Peyer's patch (tissue), 4 donors: ENCODE data around the gene MINAR1. TPM values are rescaled to one million over a fixed set of nuclear protein-coding genes. Genes with fewer than 3 reads are reported as not detected.

Experiments
- DNase-seq, 3 donors: peaks; one replicate each; pipeline ENCODE4 v3.0.0-alpha.2; 2017 to 2019
- H3K27ac ChIP-seq, 4 donors: fragments of 200-600 bp; sonication (generic); one replicate each; pipeline ENCODE4 v1.5.1; 2016 to 2019
- H3K27me3 ChIP-seq, 2 donors: fragments of 200-600 bp; sonication (generic); one replicate each; pipeline ENCODE4 v1.5.1; 2019
- H3K36me3 ChIP-seq, 3 donors: fragments of 200-600 bp; sonication (generic); one replicate each; pipeline ENCODE4 v1.5.1; 2016 to 2019
- H3K4me1 ChIP-seq, 4 donors: fragments of 200-600 bp; sonication (generic); one replicate each; pipeline ENCODE4 v1.5.1; 2016 to 2019
- H3K4me3 ChIP-seq, 4 donors: fragments of 200-600 bp; sonication (generic); 1 replicate in 3 of 4; 2 replicates in 1 of 4; pipeline ENCODE4 v1.5.1; 2016 to 2019; ENCODE audit warnings: mild to moderate bottlenecking in 1 of 4
- H3K9me3 ChIP-seq, 4 donors: fragments of 200-600 bp; sonication (generic); one replicate each; pipeline ENCODE4 v1.5.1; 2016 to 2019; ENCODE audit warnings: mild to moderate bottlenecking in 1 of 4
- CTCF ChIP-seq, 6 experiments: fragments of 450-650 bp in 4 of 6; fragments of 200-600 bp in 2 of 6; sonication (generic) in 1 of 6; IDR thresholded peaks; one replicate each; pipeline ENCODE4 v1.5.1; 2017 to 2019; ENCODE audit warnings: antibody characterized with exemption in 6 of 6, mild to moderate bottlenecking in 3 of 6, moderate library complexity in 1 of 6
- POLR2A ChIP-seq, 2 donors: fragments of 450-650 bp; IDR thresholded peaks; one replicate each; pipeline ENCODE4 v1.5.1; 2017; ENCODE audit warnings: antibody characterized with exemption in 2 of 2, mild to moderate bottlenecking in 2 of 2, moderate library complexity in 2 of 2
- total RNA-seq, 4 donors: library from RNA; depleted of rRNA; stranded (reverse); fragments of >200 nt; gene quantifications; one replicate each; pipeline ENCODE4 v1.1.0, GENCODE V29; 2016

MINAR1 gene
- total RNA-seq, 4 donors from 2014 or later = 0.13 to 1.7 (median 0.66) TPM; not detected in 1

- Histone ChIP-seq H3K36me3 (no peaks in the 10 kb centered on the region), H3K9me3 (no peaks in the 10 kb centered on the region), H3K4me3 (no peak overlapping the region), H3K27me3 (no peaks in the 10 kb centered on the region), H3K27ac (no peak overlapping the region), H3K4me1 (no peaks in the 10 kb centered on the region)
- DNase-seq = no peak
- no peak for TF ChIP-seq POLR2A (IDR thresholded peaks at IDR 0.05)
- TF ChIP-seq CTCF (IDR thresholded peaks at IDR 0.05) = no peak
Observed at GRCh38 chr15:79440355-79440908, 8.3 kb downstream of the MINAR1 start.

GRCh38 chr15:79442911-79443310 is 10.8 kb downstream of the MINAR1 start:
- H3K4me3 ChIP-seq = no peak overlapping the region
- DNase-seq = no peak
- H3K36me3 ChIP-seq = no peaks in the 10 kb centered on the region
- no peak for TF ChIP-seq CTCF (IDR thresholded peaks at IDR 0.05)
- TF ChIP-seq POLR2A (IDR thresholded peaks at IDR 0.05) = no peak
- H3K4me1 ChIP-seq = no peaks in the 10 kb centered on the region
- no peaks in the 10 kb centered on the region for H3K9me3 ChIP-seq
- no peak overlapping the region for H3K27ac ChIP-seq
- H3K27me3 ChIP-seq = no peaks in the 10 kb centered on the region

GRCh38 chr15:79447060-79447459 is 14.9 kb downstream of the MINAR1 start:
- no peak for DNase-seq
- H3K27me3 ChIP-seq = no peaks in the 10 kb centered on the region
- H3K36me3 ChIP-seq = no peaks in the 10 kb centered on the region
- no peaks in the 10 kb centered on the region for H3K4me1 ChIP-seq
- H3K9me3 ChIP-seq = no peaks in the 10 kb centered on the region
- no peak overlapping the region for H3K27ac ChIP-seq
- TF ChIP-seq POLR2A (IDR thresholded peaks at IDR 0.05) = no peak
- TF ChIP-seq CTCF (IDR thresholded peaks at IDR 0.05) = no peak
- no peak overlapping the region for H3K4me3 ChIP-seq

GRCh38 chr15:79450648-79451047 is 18.5 kb downstream of the MINAR1 start:
- no peak for DNase-seq
- TF ChIP-seq CTCF (IDR thresholded peaks at IDR 0.05) (no peak), POLR2A (IDR thresholded peaks at IDR 0.05) (no peak)
- H3K36me3 ChIP-seq = no peaks in the 10 kb centered on the region
- H3K4me3 ChIP-seq = no peak overlapping the region
- H3K9me3 ChIP-seq = no peaks in the 10 kb centered on the region
- no peaks in the 10 kb centered on the region for H3K27me3 ChIP-seq
- no peak overlapping the region for H3K27ac ChIP-seq
- H3K4me1 ChIP-seq = no peaks in the 10 kb centered on the region

GRCh38 chr15:79451361-79451999 is 19.3 kb downstream of the MINAR1 start:
- H3K36me3 ChIP-seq = no peaks in the 10 kb centered on the region
- no peaks in the 10 kb centered on the region for H3K4me1 ChIP-seq
- TF ChIP-seq CTCF (IDR thresholded peaks at IDR 0.05) (no peak), POLR2A (IDR thresholded peaks at IDR 0.05) (no peak)
- no peak overlapping the region for H3K27ac ChIP-seq
- no peaks in the 10 kb centered on the region for H3K27me3 ChIP-seq
- DNase-seq = no peak
- H3K9me3 ChIP-seq = no peaks in the 10 kb centered on the region
- no peak overlapping the region for H3K4me3 ChIP-seq
